H9 (cell line): Measurements from ENCODE around the gene PLEKHA1. TPM values are rescaled to one million over a fixed set of nuclear protein-coding genes. Genes with fewer than 3 reads are reported as not detected.

Experiments
- DNase-seq: peaks from one replicate; pipeline ENCODE4 v3.0.0-alpha.2; 2017
- H2AFZ ChIP-seq: one replicate; pipeline ENCODE4 v1.6.1; 2013; ENCODE audit warnings: mild to moderate bottlenecking, low read length, control low read depth, moderate library complexity
- H2AK5ac ChIP-seq: 2 replicates; pipeline ENCODE4 v1.6.1; 2013; ENCODE audit warnings: low read length, control low read depth, mixed read lengths; ENCODE audit not compliant: insufficient read length
- H2BK120ac ChIP-seq: one replicate; pipeline ENCODE4 v1.6.1; 2013; ENCODE audit warnings: low read depth, mild to moderate bottlenecking, low read length, control low read depth, inconsistent platforms; ENCODE audit not compliant: poor library complexity, severe bottlenecking
- H2BK12ac ChIP-seq: 2 replicates; pipeline ENCODE4 v1.6.1; 2013; ENCODE audit warnings: low read length, control low read depth, mixed read lengths, low read depth; ENCODE audit not compliant: insufficient read length
- H2BK15ac ChIP-seq: 2 replicates; pipeline ENCODE4 v1.6.1; 2013; ENCODE audit warnings: low read depth, low read length, control low read depth
- H2BK20ac ChIP-seq: one replicate; pipeline ENCODE4 v1.6.1; 2013; ENCODE audit warnings: low read depth, mild to moderate bottlenecking, low read length, control low read depth, inconsistent platforms; ENCODE audit not compliant: poor library complexity, severe bottlenecking
- H2BK5ac ChIP-seq: 2 replicates; pipeline ENCODE4 v1.6.1; 2013; ENCODE audit warnings: low read length, control low read depth, mixed read lengths; ENCODE audit not compliant: insufficient read length
- H3K14ac ChIP-seq: 2 replicates; pipeline ENCODE4 v1.6.1; 2013; ENCODE audit warnings: low read length, control low read depth; ENCODE audit not compliant: insufficient read depth
- H3K18ac ChIP-seq: 2 replicates; pipeline ENCODE4 v1.6.1; 2013; ENCODE audit warnings: low read depth, mild to moderate bottlenecking, mixed read lengths, low read length, control low read depth; ENCODE audit not compliant: insufficient read length
- H3K23ac ChIP-seq: 2 replicates; pipeline ENCODE4 v1.6.1; 2013; ENCODE audit warnings: low read length, control low read depth, mixed read lengths, low read depth; ENCODE audit not compliant: insufficient read length
- H3K23me2 ChIP-seq: 2 replicates; pipeline ENCODE4 v1.6.1; 2013; ENCODE audit warnings: low read depth, mild to moderate bottlenecking, mixed read lengths, low read length, control low read depth; ENCODE audit not compliant: insufficient read length, poor library complexity, severe bottlenecking
- H3K27ac ChIP-seq: 2 replicates; pipeline ENCODE4 v1.5.1; 2013; ENCODE audit warnings: low read length, control low read depth, mixed read lengths, low read depth; ENCODE audit not compliant: insufficient read length
- H3K27me3 ChIP-seq: 2 replicates; pipeline ENCODE4 v1.6.1; 2013; ENCODE audit warnings: low read length, control low read depth, inconsistent platforms; ENCODE audit not compliant: insufficient read depth
- H3K4ac ChIP-seq: 2 replicates; pipeline ENCODE4 v1.6.1; 2013; ENCODE audit warnings: low read depth, mild to moderate bottlenecking, control low read depth, inconsistent platforms, low read length, moderate library complexity
- H3K4me1 ChIP-seq: 2 replicates; pipeline ENCODE4 v1.6.1; 2013; ENCODE audit warnings: low read length, control low read depth, inconsistent platforms; ENCODE audit not compliant: insufficient read depth
- H3K4me2 ChIP-seq: 2 replicates; pipeline ENCODE4 v1.6.1; 2013; ENCODE audit warnings: low read length, control low read depth, mixed read lengths; ENCODE audit not compliant: insufficient read length, insufficient read depth
- H3K56ac ChIP-seq: 2 replicates; pipeline ENCODE4 v1.6.1; 2013; ENCODE audit warnings: low read depth, mild to moderate bottlenecking, mixed read lengths, low read length, control low read depth; ENCODE audit not compliant: insufficient read length
- H3K79me1 ChIP-seq: 2 replicates; pipeline ENCODE4 v1.6.1; 2013; ENCODE audit warnings: low read depth, mild to moderate bottlenecking, moderate library complexity, low read length, control low read depth, inconsistent platforms; ENCODE audit not compliant: insufficient read depth, poor library complexity, severe bottlenecking
- H3K79me2 ChIP-seq: 2 replicates; pipeline ENCODE4 v1.6.1; 2013; ENCODE audit warnings: low read length, control low read depth, inconsistent platforms; ENCODE audit not compliant: insufficient read depth
- H3K9ac ChIP-seq: 2 replicates; pipeline ENCODE4 v1.6.1; 2013; ENCODE audit warnings: low read length, control low read depth, mixed read lengths; ENCODE audit not compliant: insufficient read length; ENCODE audit errors: extremely low read depth
- H3K9me3 ChIP-seq: one replicate; pipeline ENCODE4 v1.6.1; 2013; ENCODE audit warnings: low read depth, low read length, inconsistent platforms; ENCODE audit not compliant: control insufficient read depth
- H3T11ph ChIP-seq: one replicate; pipeline ENCODE4 v1.6.1; 2013; ENCODE audit warnings: mild to moderate bottlenecking, low read length, control low read depth, inconsistent platforms
- H4K20me1 ChIP-seq: one replicate; pipeline ENCODE4 v1.6.1; 2013; ENCODE audit not compliant: control insufficient read depth, insufficient read length, insufficient read depth
- H4K5ac ChIP-seq: 2 replicates; pipeline ENCODE4 v1.6.1; 2013; ENCODE audit warnings: low read depth, mild to moderate bottlenecking, mixed read lengths, low read length, control low read depth; ENCODE audit not compliant: insufficient read length
- H4K8ac ChIP-seq: replicated peaks from 2 replicates; pipeline ENCODE4 v1.6.1; 2013; ENCODE audit warnings: low read length, control low read depth, mixed read lengths, low read depth; ENCODE audit not compliant: insufficient read length
- H4K91ac ChIP-seq: 2 replicates; pipeline ENCODE4 v1.6.1; 2013; ENCODE audit warnings: low read depth, mild to moderate bottlenecking, moderate library complexity, mixed read lengths, low read length, control low read depth; ENCODE audit not compliant: insufficient read length
- H3K27ac Mint-ChIP-seq, 3 experiments: 2 replicates in 2 of 3; 3 replicates in 1 of 3; pipeline ENCODE4 v1.8.0; 2020 to 2021; ENCODE audit warnings: mixed read lengths in 3 of 3, mild to moderate bottlenecking in 1 of 3, moderate library complexity in 1 of 3
- H3K27me3 Mint-ChIP-seq: 2 replicates; pipeline ENCODE4 v1.8.0; 2021; ENCODE audit warnings: low read depth, mild to moderate bottlenecking, moderate library complexity, mixed read lengths
- H3K36me3 Mint-ChIP-seq, 3 experiments: 2 replicates in 2 of 3; 3 replicates in 1 of 3; pipeline ENCODE4 v1.8.0; 2020 to 2021; ENCODE audit warnings: low read depth in 3 of 3, mixed read lengths in 3 of 3; ENCODE audit not compliant: insufficient read depth in 1 of 3
- H3K4me1 Mint-ChIP-seq, 2 experiments: 2 replicates each; pipeline ENCODE4 v1.8.0; 2020; ENCODE audit warnings: mixed read lengths in 2 of 2
- H3K4me3 Mint-ChIP-seq, 2 experiments: 2 replicates in 1 of 2; 3 replicates in 1 of 2; pipeline ENCODE4 v1.8.0; 2020 to 2021; ENCODE audit warnings: mild to moderate bottlenecking in 2 of 2, mixed read lengths in 2 of 2, moderate library complexity in 1 of 2
- H3K9me3 Mint-ChIP-seq, 2 experiments: 2 replicates in 1 of 2; 3 replicates in 1 of 2; pipeline ENCODE4 v1.8.0; 2020; ENCODE audit warnings: mild to moderate bottlenecking in 2 of 2, mixed read lengths in 2 of 2, moderate library complexity in 1 of 2
- CTCF ChIP-seq: fragments of 200-600 bp; sonication (generic); conservative IDR thresholded peaks from 3 replicates; pipeline ENCODE4 v1.8.0; 2021; ENCODE audit warnings: antibody characterized with exemption, mild to moderate bottlenecking
- WGBS: extraction: QIAGEN DNeasy Blood & Tissue Kit; methylation state at CpG from one replicate; pipeline ENCODE4 v1.1.7; 2013; ENCODE audit warnings: missing lambda C conversion rate, low lambda C conversion rate, mixed read lengths; ENCODE audit not compliant: insufficient read length; ENCODE audit errors: extremely low coverage; 5-methylcytosine and 5-hydroxymethylcytosine counted together
- total RNA-seq: library from RNA; stranded (reverse); gene quantifications from 2 replicates; pipeline ENCODE4 v1.2.1, GENCODE V29; 2021

PLEKHA1 gene
- total RNA-seq, 1 experiment from 2014 or later = 32.7 TPM

GRCh38 chr10:122376364-122376961 is 2.0 kb downstream of the PLEKHA1 start:
- H3T11ph ChIP-seq = no peak overlapping the region
- H3K9ac ChIP-seq = no peak overlapping the region
- no peak overlapping the region for H4K91ac ChIP-seq
- H3K27ac Mint-ChIP-seq = no peak overlapping the region
- TF ChIP-seq CTCF = no peak
- H2AFZ ChIP-seq = no peak overlapping the region
- peaks cover 22% of the 10 kb centered on the region for H3K27me3 Mint-ChIP-seq
- no peak overlapping the region for H3K18ac ChIP-seq
- no peaks in the 10 kb centered on the region; the same call in 1 of the 2 replicates for H3K27me3 ChIP-seq
- peaks cover 12% of the 10 kb centered on the region for H3K23me2 ChIP-seq
- peaks cover 4% of the 10 kb centered on the region; the same call in 1 of the 2 replicates for H3K79me2 ChIP-seq
- H3K4me1 ChIP-seq = no peaks in the 10 kb centered on the region
- H4K8ac ChIP-seq = no peak overlapping the region
- no peaks in the 10 kb centered on the region for H4K20me1 ChIP-seq
- H2AK5ac ChIP-seq = no peak overlapping the region
- H3K36me3 Mint-ChIP-seq = peaks cover 4 to 13% (median 11%) of the 10 kb centered on the region in 3 experiments; a peak in 5 of 7 replicates
- H3K23ac ChIP-seq = no peak overlapping the region
- no CpG with 5 or more reads among the region's 11 CpGs for WGBS
- H3K27ac ChIP-seq = no peak overlapping the region
- DNase-seq = no peak
- no peak overlapping the region for H2BK5ac ChIP-seq
- no peak overlapping the region for H2BK20ac ChIP-seq
- peaks cover 21 to 24% of the 10 kb centered on the region in 2 experiments for H3K4me1 Mint-ChIP-seq
- no peaks in the 10 kb centered on the region; a peak in 2 of 5 replicates for H3K9me3 Mint-ChIP-seq
- no peak overlapping the region for H3K56ac ChIP-seq
- H3K4me3 Mint-ChIP-seq = peak overlapping the region; percentile 4 to 56; a peak in 3 of 5 replicates
- no peak overlapping the region for H2BK120ac ChIP-seq
- no peak overlapping the region for H3K14ac ChIP-seq
- H3K79me1 ChIP-seq = peaks cover 9% of the 10 kb centered on the region
- H4K5ac ChIP-seq = no peak overlapping the region
- H3K9me3 ChIP-seq = no peaks in the 10 kb centered on the region
- H2BK15ac ChIP-seq = no peak overlapping the region
- no peak overlapping the region for H3K4me2 ChIP-seq
- H2BK12ac ChIP-seq = no peak overlapping the region
- no peak overlapping the region for H3K4ac ChIP-seq
